Left lung (tissue), 10 donors: Measurements from ENCODE around the gene PKNOX2. TPM values are rescaled to one million over a fixed set of nuclear protein-coding genes. Genes with fewer than 3 reads are reported as not detected.
A peak's percentile ranks its signal among the peaks of the same experiment; 100 is the strongest.

ENCODE experiments used
- ATAC-seq: fragments of 200-7000 bp; cut with Tn5 transposase; one replicate; pipeline ENCODE4 v1.9.1; 2020; ENCODE audit warnings: moderate library complexity
- DNase-seq, 4 donors: peaks; one replicate each; pipeline ENCODE4 v3.0.0-alpha.2; 2013 to 2020
- H3K27ac ChIP-seq, 2 donors: fragments of 200-600 bp; sonication (generic) in 1 of 2; one replicate each; pipeline versions ENCODE4 v1.5.0 to v1.8.0; 2020 to 2021
- H3K27me3 ChIP-seq, 2 donors: fragments of 200-600 bp; sonication (generic) in 1 of 2; one replicate each; pipeline versions ENCODE4 v1.5.0 to v1.8.0; 2020 to 2021
- H3K36me3 ChIP-seq, 2 donors: fragments of 200-600 bp; sonication (generic) in 1 of 2; one replicate each; pipeline versions ENCODE4 v1.5.0 to v1.8.0; 2020 to 2021
- H3K4me1 ChIP-seq, 2 donors: fragments of 200-600 bp; one replicate each; pipeline ENCODE4 v1.8.0; 2021
- H3K4me3 ChIP-seq, 2 donors: fragments of 200-600 bp; sonication (generic) in 1 of 2; one replicate each; pipeline versions ENCODE4 v1.5.0 to v1.8.0; 2020 to 2021; ENCODE audit warnings: mild to moderate bottlenecking in 1 of 2
- H3K9me3 ChIP-seq, 2 donors: fragments of 200-600 bp; sonication (generic) in 1 of 2; one replicate each; pipeline versions ENCODE4 v1.5.0 to v1.8.0; 2020 to 2021
- intact Hi-C, 2 donors: fragments of 100-400 bp; cut with DNase I; formaldehyde crosslinking; loops; one replicate each; pipeline versions ENCODE4 v1.11.2 to v1.14.2; 2022
- polyA plus RNA-seq, 6 donors: library from polyadenylated mRNA; unstranded; fragments of 120-200 nt; gene quantifications; one replicate each; pipeline ENCODE4 v1.2.1, GENCODE V29; 2013; ENCODE audit not compliant: insufficient read length in 6 of 6
- total RNA-seq, 2 donors: library from RNA; stranded (reverse); fragmentation: NEBNext Ultra II Directional; extraction: Animal tissue kit (Norgen Biotek cat#: 25700); gene quantifications; one replicate each; pipeline ENCODE4 v1.2.1, GENCODE V29; 2021
- TF ChIP-seq, protein P1 (sequence below), 2 donors: fragments of 200-600 bp; sonication (generic) in 1 of 2; IDR thresholded peaks; one replicate each; pipeline versions ENCODE4 v1.5.0 to v1.8.0; 2021; ENCODE audit warnings: antibody characterized with exemption in 2 of 2
- donor health status: DM: no; HTN: yes; CAD: no.
- donor health status: DM: no; HTN: no; CAD: no.

The PKNOX2 gene
- total and polyA plus RNA-seq, 8 donors = 6.7 to 18.9 (median 16.7) TPM

DNA sequence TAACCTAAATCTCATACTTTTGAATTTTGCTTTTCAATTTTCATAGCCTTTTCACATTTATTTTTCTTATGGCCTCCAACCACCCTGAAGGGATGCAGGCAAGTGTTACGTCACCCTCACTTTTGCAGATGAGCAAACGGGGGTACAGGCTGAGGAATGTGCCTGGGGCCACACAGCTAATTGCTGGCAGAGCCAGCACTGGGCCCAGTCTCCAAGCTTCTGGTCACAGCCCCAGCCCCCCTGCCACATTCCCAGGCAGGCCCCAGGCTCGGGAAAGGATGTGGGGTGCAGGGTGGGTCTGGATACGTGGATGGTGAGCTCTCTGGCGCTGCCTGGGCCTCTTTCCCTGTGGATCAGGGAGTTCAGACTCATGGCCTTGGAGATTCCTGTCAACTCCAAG is 138.6 kb downstream of the PKNOX2 start:
- no peaks in the 10 kb centered on the region for H3K4me1 ChIP-seq
- no peak for ATAC-seq
- intact Hi-C loops = no loop called here

DNA sequence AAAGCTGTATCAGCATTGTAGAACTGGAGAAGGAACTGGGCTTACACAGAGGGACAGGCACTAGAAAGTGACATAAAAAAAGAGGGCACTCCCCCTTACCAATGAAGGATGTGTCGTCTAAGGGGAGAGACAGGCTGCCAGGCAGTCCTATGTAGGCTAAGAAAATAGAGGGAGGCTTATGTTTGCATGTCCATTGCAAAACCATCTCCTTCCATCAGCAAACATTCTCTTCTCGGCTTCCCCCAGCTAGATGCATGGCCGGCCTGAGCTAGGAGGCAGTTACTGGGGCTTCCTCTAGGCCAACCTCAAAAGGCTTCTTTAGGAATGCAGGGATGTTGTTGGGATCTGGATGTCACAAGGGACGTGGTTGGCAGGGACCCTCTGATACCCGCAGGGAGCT is 139.1 kb downstream of the PKNOX2 start:
- no peak for ATAC-seq
- no peaks in the 10 kb centered on the region for H3K27me3 ChIP-seq
- no peak overlapping the region for H3K4me3 ChIP-seq
- no peaks in the 10 kb centered on the region for H3K9me3 ChIP-seq
- no peaks in the 10 kb centered on the region for H3K36me3 ChIP-seq
- intact Hi-C loops = no loop called here
- no peak for DNase-seq
- TF ChIP-seq, protein P1, sequence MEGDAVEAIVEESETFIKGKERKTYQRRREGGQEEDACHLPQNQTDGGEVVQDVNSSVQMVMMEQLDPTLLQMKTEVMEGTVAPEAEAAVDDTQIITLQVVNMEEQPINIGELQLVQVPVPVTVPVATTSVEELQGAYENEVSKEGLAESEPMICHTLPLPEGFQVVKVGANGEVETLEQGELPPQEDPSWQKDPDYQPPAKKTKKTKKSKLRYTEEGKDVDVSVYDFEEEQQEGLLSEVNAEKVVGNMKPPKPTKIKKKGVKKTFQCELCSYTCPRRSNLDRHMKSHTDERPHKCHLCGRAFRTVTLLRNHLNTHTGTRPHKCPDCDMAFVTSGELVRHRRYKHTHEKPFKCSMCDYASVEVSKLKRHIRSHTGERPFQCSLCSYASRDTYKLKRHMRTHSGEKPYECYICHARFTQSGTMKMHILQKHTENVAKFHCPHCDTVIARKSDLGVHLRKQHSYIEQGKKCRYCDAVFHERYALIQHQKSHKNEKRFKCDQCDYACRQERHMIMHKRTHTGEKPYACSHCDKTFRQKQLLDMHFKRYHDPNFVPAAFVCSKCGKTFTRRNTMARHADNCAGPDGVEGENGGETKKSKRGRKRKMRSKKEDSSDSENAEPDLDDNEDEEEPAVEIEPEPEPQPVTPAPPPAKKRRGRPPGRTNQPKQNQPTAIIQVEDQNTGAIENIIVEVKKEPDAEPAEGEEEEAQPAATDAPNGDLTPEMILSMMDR (IDR thresholded peaks at IDR 0.05) = no peak
- H3K4me1 ChIP-seq = no peaks in the 10 kb centered on the region
- H3K27ac ChIP-seq = no peak overlapping the region

More for the DNA sequence above, 138.6 kb downstream of the PKNOX2 start:
- no peaks in the 10 kb centered on the region for H3K36me3 ChIP-seq
- TF ChIP-seq, protein P1 (IDR thresholded peaks at IDR 0.05) = no peak
- DNase-seq = no peak
- no peaks in the 10 kb centered on the region for H3K9me3 ChIP-seq
- no peaks in the 10 kb centered on the region for H3K27me3 ChIP-seq
- no peak overlapping the region for H3K4me3 ChIP-seq
- H3K27ac ChIP-seq = no peak overlapping the region

DNA sequence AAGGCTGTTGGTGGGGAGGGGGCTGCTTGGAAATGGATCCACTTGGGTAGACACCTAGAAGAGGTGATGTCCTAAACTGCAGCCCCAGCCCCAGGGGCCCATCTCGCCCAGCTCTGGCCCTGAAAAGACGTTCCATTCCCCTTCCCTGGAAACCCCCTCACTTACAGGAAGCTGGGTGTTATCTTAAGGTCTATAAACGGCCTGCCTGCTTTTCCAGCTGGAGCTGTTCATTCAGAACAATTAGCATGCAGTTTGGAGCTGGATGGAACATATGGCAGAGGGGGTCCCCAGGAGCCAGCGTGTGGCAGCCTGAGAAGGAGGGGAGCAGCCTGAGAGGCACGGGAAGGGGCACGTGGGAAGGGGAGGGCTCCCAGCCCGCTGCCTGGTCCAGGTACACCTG is 139.6 kb downstream of the PKNOX2 start:
- H3K4me1 ChIP-seq = no peaks in the 10 kb centered on the region
- ATAC-seq (no peak), DNase-seq (no peak)
- TF ChIP-seq, protein P1 (IDR thresholded peaks at IDR 0.05) = no peak
- H3K27ac ChIP-seq = no peak overlapping the region
- H3K36me3 ChIP-seq = no peaks in the 10 kb centered on the region
- H3K9me3 ChIP-seq = no peaks in the 10 kb centered on the region
- intact Hi-C loops = no loop called here
- no peak overlapping the region for H3K4me3 ChIP-seq
- no peaks in the 10 kb centered on the region for H3K27me3 ChIP-seq

DNA sequence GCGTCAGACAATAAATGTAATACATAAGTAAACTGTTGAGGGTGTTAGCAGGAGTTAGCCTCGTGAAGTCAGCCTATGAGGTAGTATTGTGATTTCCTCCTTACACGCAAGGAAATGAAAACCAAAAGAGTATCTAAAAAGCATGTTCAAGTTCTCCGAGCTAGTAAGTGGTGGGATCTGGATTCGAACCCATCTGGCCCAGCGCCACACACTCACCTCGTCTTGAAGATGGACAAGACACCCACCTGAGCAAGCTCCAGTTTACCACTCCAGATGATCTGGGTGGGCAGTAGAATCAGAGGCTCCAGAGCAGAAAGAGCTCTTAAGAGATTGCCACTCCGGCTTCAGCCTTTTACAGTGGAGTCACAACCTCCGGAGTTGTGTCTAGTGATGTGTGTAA is 140.3 kb downstream of the PKNOX2 start:
- intact Hi-C loops = no loop called here
- no peak for ATAC-seq
- H3K27ac ChIP-seq = no peak overlapping the region
- no peaks in the 10 kb centered on the region for H3K9me3 ChIP-seq
- no peak for DNase-seq
- no peaks in the 10 kb centered on the region for H3K36me3 ChIP-seq
- H3K27me3 ChIP-seq = no peaks in the 10 kb centered on the region
- no peaks in the 10 kb centered on the region for H3K4me1 ChIP-seq
- no peak overlapping the region for H3K4me3 ChIP-seq
- TF ChIP-seq, protein P1 (IDR thresholded peaks at IDR 0.05) = no peak

DNA sequence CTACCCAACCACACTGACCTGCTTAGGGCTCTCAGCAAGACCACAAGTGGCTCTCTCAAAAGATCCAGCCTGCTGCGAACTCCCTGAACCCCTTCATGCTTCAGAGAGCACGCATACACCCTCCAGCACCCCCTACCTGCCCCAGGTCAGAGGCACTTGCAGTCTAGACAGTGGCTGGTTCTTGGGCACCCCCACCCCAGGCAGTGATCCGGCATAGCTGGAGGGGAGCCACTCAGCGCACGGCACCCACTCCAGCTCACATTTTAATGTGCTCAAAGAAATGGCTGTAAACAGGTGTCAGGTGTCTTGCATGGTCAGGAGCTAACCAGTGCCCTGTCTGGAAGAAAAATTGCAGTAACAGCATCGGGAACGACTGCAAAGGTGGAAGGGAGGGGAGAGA is 140.8 kb downstream of the PKNOX2 start:
- H3K27me3 ChIP-seq = no peaks in the 10 kb centered on the region
- TF ChIP-seq, protein P1 (IDR thresholded peaks at IDR 0.05) = no peak
- no peaks in the 10 kb centered on the region for H3K9me3 ChIP-seq
- DNase-seq (no peak), ATAC-seq (peak; percentile 22)
- intact Hi-C loops = no loop called here
- no peaks in the 10 kb centered on the region for H3K4me1 ChIP-seq
- no peak overlapping the region for H3K4me3 ChIP-seq
- H3K36me3 ChIP-seq = no peaks in the 10 kb centered on the region
- no peak overlapping the region for H3K27ac ChIP-seq
